Measurements from ENCODE around the gene ARHGAP8. TPM values are rescaled to one million over a fixed set of nuclear protein-coding genes. Genes with fewer than 3 reads are reported as not detected.

The ARHGAP8 gene
- total and polyA plus RNA-seq, 2 experiments from 2014 or later = 62.8 to 64.9 TPM

- TF ChIP-seq ZNF462 (CRISPR knock-in tag; IDR thresholded peaks at IDR 0.05) (no peak), EZH2phosphoT487 (IDR thresholded peaks at IDR 0.05; ENCODE audit: unreplicated experiment) (no peak), CTCF (conservative IDR thresholded peaks at IDR 0.05; ENCODE audit: low read depth in 2 of 2) (no peak), EZH2 (IDR thresholded peaks at IDR 0.05; ENCODE audit: low read depth, unreplicated experiment) (no peak), JUNB (IDR thresholded peaks at IDR 0.05; ENCODE audit: unreplicated experiment) (no peak), ZNF114 (CRISPR knock-in tag; IDR thresholded peaks at IDR 0.05) (no peak)
Measured at GRCh38 chr22:44786610-44787009, 34.2 kb downstream of the ARHGAP8 start (continued).

- H3K4me3 Mint-ChIP-seq = no peak overlapping the region
- 0 out of 2 replicates have a peak, but pooled peaks cover 7% of the 10 kb centered on the region for H3K36me3 ChIP-seq (ENCODE audit: insufficient read depth)
- H3K27me3 ChIP-seq (ENCODE audit: insufficient read depth) = no peaks in the 10 kb centered on the region
- ATAC-seq = no peak
- H2AFZ ChIP-seq = no peak overlapping the region
- peaks cover 13% of the 10 kb centered on the region for H3K79me2 ChIP-seq (replicated peaks; ENCODE audit: insufficient read depth)
- H3K27ac Mint-ChIP-seq = no peak overlapping the region
- H3K4me1 ChIP-seq (ENCODE audit: insufficient read depth) = peaks cover 1% of the 10 kb centered on the region
- no peaks in the 10 kb centered on the region for H3K9me2 ChIP-seq (ENCODE audit: insufficient read depth)
- no peak overlapping the region for H3K27ac ChIP-seq (ENCODE audit: low read depth)
- H4K20me1 ChIP-seq (replicated peaks; ENCODE audit: insufficient read depth) = no peaks in the 10 kb centered on the region; the same call in 1 of the 2 replicates
- no peak for DNase-seq (ENCODE audit: low spot score)
- H3F3A ChIP-seq (replicated peaks; ENCODE audit: low read depth) = peaks cover 3% of the 10 kb centered on the region; the same call in 1 of the 2 replicates
- peaks cover 55% of the 10 kb centered on the region for H3K36me3 Mint-ChIP-seq (ENCODE audit: low read depth)
- H3K4me2 ChIP-seq = no peak overlapping the region
- peaks cover 15% of the 10 kb centered on the region for H3K4me1 Mint-ChIP-seq
- no peaks in the 10 kb centered on the region for H3K9me3 Mint-ChIP-seq
- peaks cover 21% of the 10 kb centered on the region for H3K27me3 Mint-ChIP-seq (ENCODE audit: insufficient read depth, low read depth, poor library complexity)
- no peak overlapping the region for H3K4me3 ChIP-seq
- no peak for TF ChIP-seq JUNB (IDR thresholded peaks at IDR 0.05; ENCODE audit: unreplicated experiment)
- no peak for TF ChIP-seq EZH2phosphoT487 (IDR thresholded peaks at IDR 0.05; ENCODE audit: unreplicated experiment)
- TF ChIP-seq CREB1 (CRISPR knock-in tag; IDR thresholded peaks at IDR 0.05; ENCODE audit: low read depth) = no peak
- no peak for TF ChIP-seq ETS1 (IDR thresholded peaks at IDR 0.05)
- TF ChIP-seq CTCF (conservative IDR thresholded peaks at IDR 0.05; ENCODE audit: low read depth in 2 of 2) = no peak
- no peak for TF ChIP-seq ZNF114 (CRISPR knock-in tag; IDR thresholded peaks at IDR 0.05)
- no peak for TF ChIP-seq NANOG (IDR thresholded peaks at IDR 0.05; ENCODE audit: borderline replicate concordance)
- no peak for TF ChIP-seq EZH2 (IDR thresholded peaks at IDR 0.05; ENCODE audit: low read depth, unreplicated experiment)
Measured at GRCh38 chr22:44787832-44788231, 35.5 kb downstream of the ARHGAP8 start.
